ENCODE results near the gene M1AP.
A peak's percentile ranks its signal among the peaks of the same experiment; 100 is the strongest.

The M1AP gene

DNA sequence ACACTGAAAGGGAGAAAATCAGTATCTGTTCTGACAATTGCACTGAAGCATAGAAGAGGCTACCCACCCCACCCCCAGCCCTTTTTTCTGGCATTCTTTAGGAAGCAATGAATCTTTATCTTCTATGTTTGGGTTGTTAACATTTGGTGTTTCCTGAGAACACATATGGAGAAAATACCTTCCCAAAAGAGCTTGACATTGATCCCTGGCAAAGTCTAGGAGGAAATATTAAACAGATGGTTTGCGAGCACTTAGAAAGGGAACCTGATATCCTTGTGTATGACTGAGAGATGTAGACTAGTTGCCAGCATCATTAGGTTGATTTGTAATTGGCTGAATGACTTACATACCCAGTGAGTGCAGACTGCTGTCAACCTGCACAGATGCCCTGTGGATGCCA lies 50.7 kb downstream of the M1AP start:
- DNase-seq (ENCODE audit: low spot score): no peak

DNA sequence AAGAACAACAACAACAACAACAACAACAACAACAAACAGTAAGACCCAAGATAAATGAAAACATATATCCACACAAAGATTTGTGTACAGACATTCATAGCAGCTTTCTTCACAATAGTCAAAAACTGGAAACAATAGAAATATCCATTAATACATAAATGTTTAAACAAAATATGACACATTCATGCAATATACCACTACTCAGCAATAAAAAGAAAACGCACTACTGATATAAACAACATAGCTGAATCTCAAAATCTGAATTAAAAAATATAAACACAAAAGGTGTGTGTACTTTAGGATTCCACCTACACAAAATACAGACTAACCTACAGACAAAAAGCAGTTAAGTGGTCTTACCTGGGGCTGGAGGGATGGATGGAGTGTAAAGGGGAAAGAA lies 51.5 kb downstream of the M1AP start:
- DNase-seq (ENCODE audit: low spot score): no peak

GRCh38 chr2:74593826-74594772 lies 54.0 kb downstream of the M1AP start:
- no peak for DNase-seq (ENCODE audit: low spot score)

- DNase-seq (ENCODE audit: low spot score): no peak
Measured at GRCh38 chr2:74588664-74589063, 59.5 kb downstream of the M1AP start.

GRCh38 chr2:74587664-74588277 lies 60.4 kb downstream of the M1AP start:
- peak; percentile 76 for DNase-seq (ENCODE audit: low spot score)

DNA sequence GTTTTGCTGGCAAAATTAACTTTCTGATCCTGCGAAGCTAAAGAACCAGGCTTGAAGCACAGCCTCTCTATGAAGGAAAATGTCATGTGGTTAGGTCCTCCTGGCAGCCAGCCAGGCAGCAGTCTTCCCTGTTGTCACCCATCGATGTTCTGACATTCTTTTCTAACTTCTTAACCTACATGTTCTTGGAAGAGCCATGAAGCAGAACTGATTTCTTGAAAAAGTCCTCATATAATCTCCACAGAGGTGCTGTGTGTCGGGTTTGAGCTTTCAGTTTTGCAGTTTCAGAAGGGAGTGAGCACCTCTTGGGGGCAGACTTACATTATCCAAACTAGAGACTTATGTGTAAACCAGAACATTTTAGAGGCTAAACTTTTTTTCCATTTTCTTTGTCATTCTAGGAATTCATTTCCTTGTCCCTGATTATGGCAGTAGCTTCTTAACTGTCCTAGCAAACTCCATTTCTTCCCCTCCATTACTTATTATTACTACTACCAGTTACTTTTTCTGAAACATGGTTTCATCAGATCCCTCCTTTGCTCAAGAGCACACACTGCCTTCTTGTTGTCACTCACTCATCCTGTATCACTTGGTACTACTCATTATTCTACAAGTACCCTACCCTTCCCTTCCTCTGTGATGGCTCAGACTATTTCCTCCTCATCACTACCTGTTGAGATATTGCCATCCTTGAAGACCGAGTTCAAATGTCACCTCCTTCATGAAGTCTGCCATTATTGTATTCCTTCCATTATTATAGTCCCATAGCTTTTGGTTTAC lies 62.5 kb downstream of the M1AP start:
- DNase-seq (ENCODE audit: low spot score): no peak

DNA sequence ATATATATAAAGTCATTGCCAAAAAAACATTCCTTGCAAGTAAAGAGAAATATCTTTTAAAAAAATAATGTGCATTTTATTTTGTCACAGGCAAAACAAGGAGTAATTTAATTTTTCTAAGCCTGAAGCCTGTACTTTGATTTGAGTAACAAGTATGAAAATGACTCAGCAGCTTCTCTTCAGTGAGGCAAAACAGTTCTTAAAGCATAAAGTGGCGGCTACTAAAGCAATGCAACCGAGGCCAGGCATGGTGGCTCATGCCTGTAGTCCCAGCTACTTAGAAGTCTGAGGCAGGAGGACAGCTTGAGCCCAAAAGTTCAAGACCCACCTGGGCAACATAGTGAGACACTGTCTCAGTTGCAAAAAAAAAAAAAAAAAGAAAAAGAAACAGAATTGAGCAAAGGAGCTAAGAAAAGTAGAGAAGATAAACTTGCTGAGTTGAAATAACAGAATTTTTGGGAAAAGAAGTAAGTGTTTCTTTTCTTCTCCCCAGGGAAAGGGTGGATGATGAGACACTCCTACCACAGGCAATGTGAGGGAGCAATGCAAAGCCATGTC lies 64.0 kb downstream of the M1AP start:
- no peak for DNase-seq (ENCODE audit: low spot score)

- DNase-seq (ENCODE audit: low spot score): no peak
Measured at GRCh38 chr2:74583504-74583903, 64.6 kb downstream of the M1AP start.

GRCh38 chr2:74582184-74582583 lies 65.9 kb downstream of the M1AP start:
- no peak for DNase-seq (ENCODE audit: low spot score)

DNA sequence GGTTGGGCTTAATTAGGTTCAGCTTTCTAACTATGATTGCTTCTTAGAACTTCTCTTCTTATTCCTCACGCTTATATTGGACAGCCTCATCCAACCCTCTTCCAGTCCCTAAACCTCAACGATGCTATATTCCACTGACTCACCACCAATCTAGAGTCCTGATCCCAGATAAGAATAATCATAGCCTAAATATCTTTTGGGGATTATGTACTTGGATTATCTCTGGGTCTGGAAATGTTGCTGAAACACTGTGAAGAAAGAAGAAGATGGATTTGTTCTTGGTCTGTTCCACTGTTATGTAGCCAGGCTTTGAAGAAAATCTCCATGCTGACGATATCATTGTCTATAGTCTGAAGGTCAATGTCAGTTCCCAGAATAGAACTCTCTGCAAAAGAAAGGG lies 66.7 kb downstream of the M1AP start:
- no peak for DNase-seq (ENCODE audit: low spot score)

DNA sequence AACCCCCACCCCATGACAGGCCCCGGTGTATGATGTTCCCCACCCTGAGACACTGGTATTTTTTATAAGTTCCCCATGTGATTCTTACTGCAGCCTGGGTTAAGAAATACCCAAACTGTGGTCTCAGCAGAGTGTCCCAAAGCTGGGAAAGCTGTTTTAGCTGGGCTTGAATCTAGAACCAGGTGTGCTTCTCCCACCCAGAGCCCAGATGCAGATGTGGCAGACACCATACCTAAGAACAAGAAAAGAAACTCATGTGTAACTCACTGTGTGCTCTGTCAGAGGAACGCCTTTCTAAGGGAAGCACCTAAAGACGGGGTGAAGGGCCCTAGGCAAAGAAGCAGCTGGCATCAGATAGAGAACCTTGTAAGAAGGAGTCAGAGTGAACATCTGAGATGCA lies 69.7 kb downstream of the M1AP start:
- no peak for DNase-seq (ENCODE audit: low spot score)

GRCh38 chr2:74577448-74577847 lies 70.7 kb downstream of the M1AP start:
- no peak for DNase-seq (ENCODE audit: low spot score)

DNA sequence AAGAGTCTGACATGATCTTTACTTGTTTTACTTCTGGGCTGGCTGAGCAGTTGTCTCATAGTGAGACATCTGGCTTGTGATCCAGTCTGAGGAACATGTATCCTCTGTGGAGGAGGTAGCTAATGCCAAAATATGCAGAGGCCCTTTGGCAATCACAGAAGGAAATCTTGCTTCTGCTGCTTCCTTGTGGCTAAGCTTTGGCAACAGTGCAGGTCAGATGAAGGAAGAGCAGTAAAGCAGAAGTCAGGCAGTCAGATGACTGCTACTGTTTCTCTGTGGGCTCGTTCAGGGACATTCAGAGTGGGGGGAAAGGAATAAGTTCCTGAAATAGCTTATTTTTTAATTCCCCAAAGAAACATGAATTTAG lies 71.3 kb downstream of the M1AP start:
- no peak for DNase-seq (ENCODE audit: low spot score)

- no peak for DNase-seq (ENCODE audit: low spot score)
Measured at GRCh38 chr2:74576211-74576862, 71.8 kb downstream of the M1AP start.

- DNase-seq (ENCODE audit: low spot score): no peak
Measured at GRCh38 chr2:74575320-74575719, 72.8 kb downstream of the M1AP start.

GRCh38 chr2:74573747-74574562 lies 74.2 kb downstream of the M1AP start:
- DNase-seq (ENCODE audit: low spot score): no peak

- DNase-seq (ENCODE audit: low spot score): no peak
Measured at GRCh38 chr2:74572178-74572925, 75.8 kb downstream of the M1AP start.

DNA sequence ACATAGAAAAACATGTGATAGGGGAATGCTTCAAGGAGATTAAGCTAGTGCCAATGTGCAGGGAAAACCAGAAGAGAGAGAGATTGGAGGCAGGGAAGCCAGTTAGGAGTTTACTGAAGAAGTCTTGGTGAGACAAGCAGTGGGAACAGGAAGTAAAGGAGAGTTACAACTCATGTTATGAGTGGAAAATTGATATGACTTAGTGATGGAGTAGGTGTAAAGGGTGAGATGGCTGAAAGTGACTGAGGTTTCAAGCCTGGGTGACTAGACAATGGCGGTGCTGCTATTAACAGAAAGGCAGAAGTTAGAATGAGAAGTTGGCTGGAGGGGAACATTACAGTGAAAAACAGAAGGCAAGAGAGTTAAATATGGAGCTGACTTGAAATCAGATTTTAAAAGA lies 77.1 kb downstream of the M1AP start:
- DNase-seq (ENCODE audit: low spot score): no peak

GRCh38 chr2:74569686-74570085 lies 78.4 kb downstream of the M1AP start:
- no peak for DNase-seq (ENCODE audit: low spot score)

GRCh38 chr2:74567881-74568280 lies 80.2 kb downstream of the M1AP start:
- no peak for DNase-seq (ENCODE audit: low spot score)

DNA sequence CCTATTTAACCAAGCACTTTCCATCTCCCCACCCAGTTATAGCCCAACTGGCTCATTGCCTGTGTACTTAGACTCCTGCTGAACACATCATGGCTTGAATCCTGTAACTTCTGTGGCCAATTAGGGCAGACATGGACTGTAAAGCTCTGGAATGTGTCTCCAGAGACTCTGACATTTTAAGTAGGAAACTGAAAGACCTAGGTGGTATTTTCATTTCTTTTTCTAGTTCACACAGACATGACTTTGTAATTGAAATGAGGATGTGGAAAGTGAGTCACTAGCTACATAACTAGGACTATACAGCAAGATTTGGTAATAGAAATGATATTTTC lies 81.4 kb downstream of the M1AP start:
- no peak for DNase-seq (ENCODE audit: low spot score)

All from left forelimb (tissue), 1 donor.